ENCODE data around the gene NEUROG3. TPM values are rescaled to one million over a fixed set of nuclear protein-coding genes. Genes with fewer than 3 reads are reported as not detected.

The NEUROG3 gene
- polyA plus RNA-seq, 3 donors = not detected

- peaks cover 21 to 22% of the 10 kb centered on the region in 2 donors for H3K9me3 ChIP-seq (replicated peaks in 1 of 2; ENCODE audit: control insufficient read depth in 1 of 2, insufficient read depth in 1 of 2, low read length in 2 of 2)
- no peak overlapping the region for H2AFZ ChIP-seq (ENCODE audit: insufficient read depth, low read depth, low read length, poor library complexity, severe bottlenecking)
- Mint-ChIP-seq H3K36me3 (no peaks in the 10 kb centered on the region), H3K9me3 (peaks cover 16 to 45% (median 33%) of the 10 kb centered on the region in 7 donors), H3K27me3 (ENCODE audit: low read depth in 3 of 3) (peaks cover 2 to 6% (median 3%) of the 10 kb centered on the region in 3 donors), H3K4me1 (no peaks in the 10 kb centered on the region), H3K4me3 (no peak overlapping the region), H3K27ac (no peak overlapping the region)
- TF ChIP-seq CTCF (IDR thresholded peaks at IDR 0.05) = no peak
- WGBS (ENCODE audit: insufficient coverage) = 62% methylated on average over 2 of the region's 2 CpGs
- DNase-seq = no peak
- no peaks in the 10 kb centered on the region for H3K4me1 ChIP-seq (ENCODE audit: control insufficient read depth in 1 of 2, insufficient read depth in 2 of 2, low read length in 2 of 2)
- no peak overlapping the region for H3K9ac ChIP-seq (ENCODE audit: insufficient read depth, low read length, poor library complexity, severe bottlenecking)
- H3K27me3 ChIP-seq (ENCODE audit: control insufficient read depth in 2 of 2, insufficient read depth in 2 of 2, low read length in 2 of 2) = no peaks in the 10 kb centered on the region
- no peaks in the 10 kb centered on the region for H3K36me3 ChIP-seq (replicated peaks in 1 of 2; ENCODE audit: control insufficient read depth in 1 of 2, insufficient read depth in 2 of 2, low read length in 2 of 2)
- no peak overlapping the region for H3K27ac ChIP-seq (ENCODE audit: low read depth in 1 of 2, low read length in 2 of 2)
- no peak overlapping the region for H3K4me2 ChIP-seq (replicated peaks; ENCODE audit: extremely low read depth, low read length, poor library complexity, severe bottlenecking)
- no peak overlapping the region for H3K4me3 ChIP-seq (replicated peaks in 1 of 3; ENCODE audit: low read depth in 2 of 3, low read length in 3 of 3)
- H4K20me1 ChIP-seq (ENCODE audit: insufficient read depth, low read length) = no peaks in the 10 kb centered on the region
- H3K79me2 ChIP-seq (ENCODE audit: insufficient read depth, low read length) = no peaks in the 10 kb centered on the region
- intact Hi-C loops (cut with micrococcal nuclease) = no loop called here
Measured at GRCh38 chr10:69541463-69541862, 31.8 kb downstream of the NEUROG3 start.

- Histone ChIP-seq H4K20me1 (ENCODE audit: insufficient read depth, low read length) (no peaks in the 10 kb centered on the region), H2AFZ (ENCODE audit: insufficient read depth, low read depth, low read length, poor library complexity, severe bottlenecking) (no peak overlapping the region), H3K4me1 (ENCODE audit: control insufficient read depth in 1 of 2, insufficient read depth in 2 of 2, low read length in 2 of 2) (no peaks in the 10 kb centered on the region), H3K4me3 (replicated peaks in 1 of 3; ENCODE audit: low read depth in 2 of 3, low read length in 3 of 3) (no peak overlapping the region), H3K4me2 (replicated peaks; ENCODE audit: extremely low read depth, low read length, poor library complexity, severe bottlenecking) (no peak overlapping the region), H3K36me3 (replicated peaks in 1 of 2; ENCODE audit: control insufficient read depth in 1 of 2, insufficient read depth in 2 of 2, low read length in 2 of 2) (no peaks in the 10 kb centered on the region), H3K27me3 (ENCODE audit: control insufficient read depth in 2 of 2, insufficient read depth in 2 of 2, low read length in 2 of 2) (peaks cover 0 to 2% of the 10 kb centered on the region in 2 donors), H3K9me3 (replicated peaks in 1 of 2; ENCODE audit: control insufficient read depth in 1 of 2, insufficient read depth in 1 of 2, low read length in 2 of 2) (peaks cover 21 to 22% of the 10 kb centered on the region in 2 donors), H3K27ac (ENCODE audit: low read depth in 1 of 2, low read length in 2 of 2) (no peak overlapping the region), H3K9ac (ENCODE audit: insufficient read depth, low read length, poor library complexity, severe bottlenecking) (no peak overlapping the region), H3K79me2 (ENCODE audit: insufficient read depth, low read length) (no peaks in the 10 kb centered on the region)
- Mint-ChIP-seq H3K36me3 (no peaks in the 10 kb centered on the region), H3K9me3 (peaks cover 15 to 39% (median 34%) of the 10 kb centered on the region in 7 donors), H3K27ac (no peak overlapping the region), H3K4me3 (no peak overlapping the region), H3K27me3 (ENCODE audit: low read depth in 3 of 3) (peaks cover 0 to 6% (median 4%) of the 10 kb centered on the region in 3 donors), H3K4me1 (no peaks in the 10 kb centered on the region)
- no peak for TF ChIP-seq CTCF (IDR thresholded peaks at IDR 0.05)
- intact Hi-C loops (cut with micrococcal nuclease) = no loop called here
- WGBS (ENCODE audit: insufficient coverage) = 100% methylated on average over 1 of the region's 3 CpGs
- DNase-seq = no peak
Measured at GRCh38 chr10:69538461-69538860, 34.8 kb downstream of the NEUROG3 start.
